Activated T-cell treated with anti-CD3 and anti-CD28 coated beads, Interleukin-2, amount 50 U/mL, for 72 hours (primary cell): ENCODE data around the gene RPS15A. TPM values are rescaled to one million over a fixed set of nuclear protein-coding genes. Genes with fewer than 3 reads are reported as not detected.
"Not testable (repeated sequence)": the region's sequence is repeated elsewhere in the genome, so short reads cannot be mapped to it uniquely, and the experiment has no call there.

Experiments
- ATAC-seq, 2 donors: fragments of 150-1000 bp; cut with Tn5 transposase; replicated peaks in 1 of 2; 2 replicates each; pipeline ENCODE4 v1.10.0; 2021; ENCODE audit warnings: moderate library complexity in 2 of 2, mild to moderate bottlenecking in 1 of 2
- DNase-seq, 2 donors: peaks; one replicate each; pipeline ENCODE4 v3.0.0; 2021 to 2022; ENCODE audit warnings: mixed read lengths in 1 of 2
- H3K27ac Mint-ChIP-seq: one replicate; pipeline ENCODE4 v1.8.0; 2022; ENCODE audit warnings: mild to moderate bottlenecking, moderate library complexity, mixed read lengths
- H3K27me3 Mint-ChIP-seq: one replicate; pipeline ENCODE4 v1.8.0; 2022; ENCODE audit warnings: low read depth, mixed read lengths
- H3K36me3 Mint-ChIP-seq, 2 donors: one replicate each; pipeline ENCODE4 v1.8.0; 2022; ENCODE audit warnings: mixed read lengths in 2 of 2, mild to moderate bottlenecking in 1 of 2; ENCODE audit not compliant: insufficient read depth in 2 of 2
- H3K4me1 Mint-ChIP-seq: one replicate; pipeline ENCODE4 v1.8.0; 2022; ENCODE audit warnings: low read depth, mixed read lengths
- H3K4me3 Mint-ChIP-seq, 2 donors: one replicate each; pipeline ENCODE4 v1.8.0; 2022; ENCODE audit warnings: mild to moderate bottlenecking in 2 of 2, mixed read lengths in 2 of 2, moderate library complexity in 2 of 2
- H3K9me3 Mint-ChIP-seq, 2 donors: one replicate each; pipeline ENCODE4 v1.8.0; 2022; ENCODE audit warnings: mixed read lengths in 2 of 2
- total RNA-seq, 2 donors: library from RNA; stranded (reverse); gene quantifications; one replicate each; pipeline ENCODE4 v1.2.3, GENCODE V29; 2022

The RPS15A gene
- total RNA-seq, 2 donors from 2014 or later: 2,952 to 3,046 TPM

- Mint-ChIP-seq H3K4me1 (peaks cover 61% of the 10 kb centered on the region), H3K4me3 (peak overlapping the region; percentile 76 to 94), H3K9me3 (peaks cover 0 to 1% of the 10 kb centered on the region in 2 donors), H3K27me3 (no peaks in the 10 kb centered on the region), H3K27ac (peak overlapping the region; percentile 61), H3K36me3 (peaks cover 41 to 59% of the 10 kb centered on the region in 2 donors)
- no peak for DNase-seq
- no peak for ATAC-seq
Observed at GRCh38 chr16:18784917-18785623, 5.1 kb downstream of the RPS15A start.

GRCh38 chr16:18783430-18784341 is 6.4 kb downstream of the RPS15A start:
- Mint-ChIP-seq H3K4me3 (peak overlapping the region; percentile 39 to 76), H3K27ac (peak overlapping the region; percentile 76), H3K27me3 (no peaks in the 10 kb centered on the region), H3K36me3 (peaks cover 30 to 47% of the 10 kb centered on the region in 2 donors), H3K9me3 (peaks cover 0 to 1% of the 10 kb centered on the region in 2 donors), H3K4me1 (peaks cover 53% of the 10 kb centered on the region)
- ATAC-seq: peak; percentile 3 to 58
- no peak for DNase-seq

- peak overlapping the region in 1 of 2 donors; percentile 58 for H3K4me3 Mint-ChIP-seq
- ATAC-seq: peak; percentile 34 to 49
- H3K9me3 Mint-ChIP-seq: peaks cover 0 to 1% of the 10 kb centered on the region in 2 donors
- H3K36me3 Mint-ChIP-seq: peaks cover 23 to 39% of the 10 kb centered on the region in 2 donors
- peaks cover 45% of the 10 kb centered on the region for H3K4me1 Mint-ChIP-seq
- peak in 1 of 2 donors; percentile 41 for DNase-seq
- H3K27ac Mint-ChIP-seq: peak overlapping the region; percentile 76
- no peaks in the 10 kb centered on the region for H3K27me3 Mint-ChIP-seq
Observed at GRCh38 chr16:18782697-18783429, 7.3 kb downstream of the RPS15A start.

- not testable (repeated sequence) for DNase-seq, H3K27me3 Mint-ChIP-seq, H3K9me3 Mint-ChIP-seq, H3K4me3 Mint-ChIP-seq, H3K27ac Mint-ChIP-seq, ATAC-seq
- H3K4me1 Mint-ChIP-seq: peaks cover 32% of the 10 kb centered on the region
- H3K36me3 Mint-ChIP-seq: peaks cover 13 to 26% of the 10 kb centered on the region in 2 donors
Observed at GRCh38 chr16:18781232-18781631, 8.9 kb downstream of the RPS15A start.

- H3K36me3 Mint-ChIP-seq: peaks cover 10 to 20% of the 10 kb centered on the region in 2 donors
- H3K9me3 Mint-ChIP-seq, DNase-seq, H3K27ac Mint-ChIP-seq, H3K27me3 Mint-ChIP-seq, H3K4me3 Mint-ChIP-seq: not testable (repeated sequence)
- peak in 1 of 2 donors; percentile 7 for ATAC-seq
- peaks cover 25% of the 10 kb centered on the region for H3K4me1 Mint-ChIP-seq
Observed at GRCh38 chr16:18780460-18781026, 9.6 kb downstream of the RPS15A start.

GRCh38 chr16:18777664-18778063 is 12.5 kb downstream of the RPS15A start:
- H3K36me3 Mint-ChIP-seq, H3K27ac Mint-ChIP-seq, H3K27me3 Mint-ChIP-seq, ATAC-seq, DNase-seq, H3K4me3 Mint-ChIP-seq, H3K4me1 Mint-ChIP-seq, H3K9me3 Mint-ChIP-seq: not testable (repeated sequence)

- not testable (repeated sequence) for DNase-seq, H3K27ac Mint-ChIP-seq, H3K27me3 Mint-ChIP-seq, H3K4me1 Mint-ChIP-seq, H3K9me3 Mint-ChIP-seq, H3K36me3 Mint-ChIP-seq, H3K4me3 Mint-ChIP-seq
- ATAC-seq: peak in 1 of 2 donors; percentile 15
Observed at GRCh38 chr16:18776334-18776733, 13.8 kb downstream of the RPS15A start.

- peaks cover 14% of the 10 kb centered on the region for H3K4me1 Mint-ChIP-seq
- H3K4me3 Mint-ChIP-seq, H3K9me3 Mint-ChIP-seq, DNase-seq, ATAC-seq, H3K27ac Mint-ChIP-seq, H3K27me3 Mint-ChIP-seq, H3K36me3 Mint-ChIP-seq: not testable (repeated sequence)
Observed at GRCh38 chr16:18774651-18775050, 15.5 kb downstream of the RPS15A start.

- not testable (repeated sequence) for H3K9me3 Mint-ChIP-seq, ATAC-seq
Observed at GRCh38 chr16:18772171-18772570, 18.0 kb downstream of the RPS15A start.

GRCh38 chr16:18770336-18770962 is 19.7 kb downstream of the RPS15A start:
- DNase-seq: peak in 1 of 2 donors; percentile 33
- Mint-ChIP-seq H3K27ac (peak overlapping the region; percentile 97), H3K27me3 (peaks cover 11% of the 10 kb centered on the region), H3K4me3 (peak overlapping the region; percentile 51 to 76), H3K4me1 (peaks cover 33% of the 10 kb centered on the region)
- peak; percentile 67 to 69 for ATAC-seq
- H3K9me3 Mint-ChIP-seq, H3K36me3 Mint-ChIP-seq: not testable (repeated sequence)

More at GRCh38 chr16:18772171-18772570, 18.0 kb downstream of the RPS15A start:
- H3K4me3 Mint-ChIP-seq, H3K36me3 Mint-ChIP-seq, H3K27ac Mint-ChIP-seq, DNase-seq: not testable (repeated sequence)
- Mint-ChIP-seq H3K27me3 (peaks cover 11% of the 10 kb centered on the region), H3K4me1 (peaks cover 28% of the 10 kb centered on the region)

GRCh38 chr16:18767217-18767616 is 22.9 kb downstream of the RPS15A start:
- H3K9me3 Mint-ChIP-seq, H3K27ac Mint-ChIP-seq, H3K36me3 Mint-ChIP-seq: not testable (repeated sequence)
- H3K4me3 Mint-ChIP-seq: peak overlapping the region in 1 of 2 donors; percentile 34
- peaks cover 11% of the 10 kb centered on the region for H3K27me3 Mint-ChIP-seq
- H3K4me1 Mint-ChIP-seq: peaks cover 33% of the 10 kb centered on the region
- ATAC-seq (peak; percentile 67 to 69), DNase-seq (peak in 1 of 2 donors; percentile 38)

GRCh38 chr16:18762713-18763112 is 27.4 kb downstream of the RPS15A start:
- H3K4me1 Mint-ChIP-seq: peaks cover 24% of the 10 kb centered on the region
- not testable (repeated sequence) for H3K27ac Mint-ChIP-seq, H3K27me3 Mint-ChIP-seq, H3K36me3 Mint-ChIP-seq, H3K9me3 Mint-ChIP-seq, DNase-seq, H3K4me3 Mint-ChIP-seq
- ATAC-seq: peak; percentile 63 to 69
